Measurements from ENCODE around the gene ZNF816.
"Not testable (repeated sequence)": the region's sequence is repeated elsewhere in the genome, so short reads cannot be mapped to it uniquely, and the experiment has no call there.

Gene ZNF816

DNA sequence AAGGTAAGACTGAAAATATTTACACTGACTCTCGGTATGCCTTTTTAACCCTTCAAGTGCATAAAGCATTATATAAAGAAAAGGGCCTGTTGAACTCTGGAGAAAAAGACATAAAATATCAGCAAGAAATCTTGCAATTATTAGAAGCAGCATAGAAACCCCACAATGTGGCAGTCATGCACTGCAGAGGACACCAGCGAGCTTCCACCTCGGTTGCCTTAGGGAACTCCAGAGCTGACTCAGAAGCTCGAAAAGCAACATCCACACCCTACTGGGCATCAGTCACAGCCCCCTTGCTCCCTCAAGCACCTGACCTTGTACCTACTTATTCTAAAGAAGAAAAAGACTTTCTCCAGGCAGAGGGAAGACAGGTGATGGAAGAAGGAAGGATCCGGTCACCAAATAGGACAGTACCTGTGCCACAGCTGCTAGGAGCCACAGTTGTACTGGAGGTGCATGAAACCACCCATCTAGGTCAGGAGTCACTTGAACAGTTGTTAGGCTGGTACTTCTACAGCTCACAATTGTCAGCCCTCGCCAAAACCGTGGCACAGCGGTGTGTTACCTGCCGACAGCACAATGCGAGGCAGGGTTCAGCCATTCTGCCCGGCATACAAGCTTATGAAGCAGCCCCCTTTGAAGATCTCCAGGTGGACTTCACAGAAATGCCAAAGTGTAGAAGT, 2.9 kb downstream of the ZNF816 start:
- DNase-seq (ENCODE audit: low read depth): no peak

DNA sequence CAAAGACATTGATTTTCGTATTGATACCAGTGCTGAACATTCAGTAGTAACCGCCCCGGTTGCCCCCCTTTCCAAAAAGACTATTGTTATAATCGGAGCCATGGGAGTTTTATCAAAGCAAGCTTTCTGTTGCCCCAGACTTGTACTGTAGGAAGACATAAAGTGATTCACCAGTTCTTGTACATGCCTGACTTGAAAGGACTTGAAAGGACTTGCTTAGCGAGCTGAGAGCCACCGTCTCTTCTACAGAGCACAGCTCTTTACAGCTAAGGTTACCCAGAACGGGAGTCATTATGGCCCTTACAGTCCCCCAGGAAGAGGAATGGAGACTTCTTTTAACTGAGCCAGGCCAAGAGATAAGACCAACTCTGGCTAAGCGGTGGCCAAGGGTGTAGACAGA, 5.1 kb downstream of the ZNF816 start:
- DNase-seq (ENCODE audit: low read depth): no peak

DNA sequence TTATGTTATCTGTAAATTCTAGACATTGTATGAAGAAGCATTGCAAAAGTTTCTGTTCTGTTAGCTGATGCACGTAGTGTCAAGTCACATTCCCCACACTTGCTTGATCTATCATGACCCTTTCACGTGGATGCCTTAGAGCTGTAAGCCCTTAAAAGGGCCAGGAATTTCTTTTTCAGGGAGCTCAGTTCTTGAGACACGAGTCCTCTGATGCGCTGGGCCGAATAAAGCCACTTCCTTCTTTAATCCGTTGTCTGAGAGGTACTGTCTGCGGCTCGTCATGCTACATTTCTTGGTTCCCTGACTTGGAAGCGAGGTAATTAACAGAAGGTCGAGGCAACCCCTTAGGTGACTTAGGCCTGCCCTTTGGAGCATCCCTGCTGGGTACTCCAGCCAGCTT, 5.8 kb downstream of the ZNF816 start:
- no peak for DNase-seq (ENCODE audit: low read depth)

GRCh38 chr19:52949422-52949821, 13.3 kb downstream of the ZNF816 start:
- no peak for DNase-seq (ENCODE audit: low read depth)

GRCh38 chr19:52948025-52948770, 14.5 kb downstream of the ZNF816 start:
- no peak for DNase-seq (ENCODE audit: low read depth)

GRCh38 chr19:52946322-52947310, 16.1 kb downstream of the ZNF816 start:
- no peak for DNase-seq (ENCODE audit: low read depth)

- no peak for DNase-seq (ENCODE audit: low read depth)
Measured at GRCh38 chr19:52945652-52946321, 16.9 kb downstream of the ZNF816 start.

DNA sequence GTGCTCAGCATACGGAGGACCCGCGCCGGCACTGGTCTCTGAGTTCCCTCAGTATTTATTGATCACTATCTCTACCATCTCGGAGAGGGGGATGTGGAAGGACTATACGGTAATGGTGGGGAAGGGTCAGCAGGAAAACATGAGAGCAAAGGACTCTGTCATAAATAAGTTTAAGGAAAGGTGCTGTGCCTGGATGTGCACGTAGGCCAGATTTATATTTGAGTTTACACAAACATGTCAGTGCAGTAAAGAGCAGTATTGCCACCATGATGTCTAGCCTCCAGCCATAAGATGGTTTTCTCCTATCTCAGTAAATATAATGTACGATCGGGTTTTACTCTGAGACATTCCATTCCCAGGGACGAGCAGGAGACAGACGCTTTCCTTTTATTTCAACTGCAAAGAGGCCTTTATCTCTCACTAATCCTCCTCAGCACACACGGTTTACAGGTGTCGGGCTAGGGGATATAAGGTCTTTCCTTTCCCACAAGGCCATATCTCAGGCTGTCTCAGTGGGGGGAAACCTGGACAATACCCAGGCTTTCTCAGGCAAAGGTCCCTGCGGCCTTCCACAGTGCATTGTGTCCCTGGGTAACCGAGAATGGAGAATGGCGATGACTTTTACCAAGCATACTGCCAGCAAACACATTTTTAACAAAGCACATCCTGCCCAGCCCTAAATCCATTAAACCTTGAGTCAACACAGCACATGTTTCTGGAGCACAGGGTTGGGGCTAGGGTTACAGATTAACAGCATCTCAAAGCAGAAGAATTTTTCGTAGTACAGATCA, 17.8 kb downstream of the ZNF816 start:
- not testable (repeated sequence) for DNase-seq (ENCODE audit: low read depth)

GRCh38 chr19:52943884-52944643, 18.6 kb downstream of the ZNF816 start:
- no peak for DNase-seq (ENCODE audit: low read depth)

DNA sequence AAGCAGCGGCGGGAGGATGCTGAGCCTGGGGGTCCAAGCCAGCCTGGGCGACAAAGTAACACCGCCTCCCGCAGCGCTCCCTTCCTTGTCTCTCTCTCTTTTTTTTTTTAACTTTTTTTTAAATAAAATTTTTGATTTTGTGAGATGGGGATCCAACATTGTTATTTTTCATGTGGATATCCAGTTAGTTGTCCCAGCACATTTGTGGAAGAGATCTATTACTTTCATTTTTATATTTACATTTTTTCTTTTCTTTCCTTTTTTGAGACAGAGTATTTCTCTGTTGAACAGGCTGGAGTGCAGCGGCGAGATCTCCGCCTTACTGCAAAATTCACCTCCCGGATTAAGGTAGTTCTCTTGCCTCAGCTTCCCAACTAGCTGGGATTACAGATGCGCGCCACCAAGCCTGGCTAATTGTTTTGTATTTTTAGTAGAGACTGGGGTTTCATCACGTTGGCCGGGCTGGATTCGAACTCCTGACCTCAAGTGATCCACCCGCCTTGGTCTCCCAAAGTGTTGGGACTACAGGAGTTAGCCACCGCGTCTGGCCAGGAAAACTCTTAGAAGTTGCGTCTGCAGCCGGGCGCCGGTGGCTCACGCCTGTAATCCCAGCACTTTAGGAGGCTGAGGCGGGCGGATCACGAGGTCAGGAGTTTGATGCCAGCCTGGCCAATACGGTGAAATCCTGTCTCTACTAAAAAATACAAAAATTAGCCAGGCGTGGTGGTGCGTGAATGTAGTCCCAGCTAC, 19.4 kb downstream of the ZNF816 start:
- no peak for DNase-seq (ENCODE audit: low read depth)

DNA sequence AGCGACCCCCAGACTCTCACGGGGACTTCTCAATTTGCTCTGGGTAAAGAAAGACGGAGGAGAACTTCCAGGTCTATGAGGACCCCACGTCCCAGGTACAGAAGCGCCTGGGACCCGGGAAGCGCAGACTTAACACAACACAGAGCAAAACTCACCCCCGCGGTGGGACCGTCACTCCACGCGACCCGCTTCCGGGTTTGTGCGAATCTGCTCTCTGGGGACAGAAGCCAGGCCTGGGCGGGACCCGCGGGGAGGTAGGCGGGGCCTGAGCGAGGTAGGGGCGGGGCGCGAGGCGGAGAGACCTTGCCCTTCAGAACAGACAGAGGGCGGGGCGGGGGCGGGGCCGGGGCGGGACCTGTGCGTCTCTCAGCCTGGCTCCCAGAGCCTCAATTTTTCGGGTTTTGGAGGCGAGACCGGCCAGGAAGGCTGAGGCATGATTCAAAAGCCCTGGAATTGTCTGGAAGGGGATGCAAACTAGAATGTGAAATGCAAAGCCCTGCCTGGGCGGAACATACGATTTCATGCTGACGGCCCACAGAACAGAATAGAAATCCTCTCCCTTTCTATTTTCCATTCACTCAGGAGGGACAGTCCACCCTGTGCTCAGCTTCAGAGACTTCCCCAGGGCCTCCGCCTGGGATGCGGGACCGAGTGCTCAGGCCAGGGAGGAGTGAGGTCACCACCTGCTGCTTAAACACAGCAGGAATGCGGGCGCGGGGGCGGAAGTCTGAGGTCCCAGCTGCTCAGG, 20.1 kb downstream of the ZNF816 start:
- DNase-seq (ENCODE audit: low read depth): no peak

GRCh38 chr19:52941941-52942385, 20.7 kb downstream of the ZNF816 start:
- DNase-seq (ENCODE audit: low read depth): no peak

DNA sequence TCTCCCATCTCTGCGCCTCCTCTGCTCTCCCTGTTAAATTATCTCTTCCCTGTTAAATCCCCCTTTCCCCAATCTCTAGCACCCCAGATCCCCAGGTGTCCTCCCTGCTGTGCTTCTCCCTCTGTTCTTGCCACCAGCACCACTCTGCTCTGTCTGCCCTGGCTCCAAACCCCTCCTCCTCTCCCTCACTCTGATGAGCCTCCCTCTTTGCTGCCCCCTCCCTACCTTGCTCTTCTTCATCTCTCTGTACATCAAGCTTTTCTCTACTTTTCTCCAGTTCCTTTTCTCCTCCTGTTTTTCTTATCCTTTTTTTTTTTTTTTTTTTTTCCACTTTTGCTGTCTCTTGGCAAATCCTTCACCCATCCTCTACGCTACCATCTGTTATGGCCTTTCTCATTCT, 21.2 kb downstream of the ZNF816 start:
- DNase-seq (ENCODE audit: low read depth): not testable (repeated sequence)

- not testable (repeated sequence) for DNase-seq (ENCODE audit: low read depth)
Measured at GRCh38 chr19:52940905-52941304, 21.8 kb downstream of the ZNF816 start.

DNA sequence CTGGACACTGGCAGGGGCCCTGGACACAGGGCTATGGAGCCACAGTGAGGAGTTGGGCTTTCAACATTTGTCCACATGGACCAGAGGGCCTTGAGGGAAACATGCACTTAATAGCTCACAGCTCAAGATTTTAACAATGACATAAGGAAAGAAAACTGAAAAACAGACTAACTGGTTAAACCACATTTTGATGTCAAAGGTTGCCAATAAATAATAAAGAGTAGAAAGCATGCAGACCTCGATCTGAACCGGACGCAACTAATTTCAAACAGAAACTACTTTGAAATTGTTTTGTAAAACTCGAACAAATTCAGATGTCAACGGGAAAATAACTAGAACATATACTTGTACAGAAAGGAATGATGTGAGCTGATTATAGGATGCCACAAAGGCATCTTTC, 23.9 kb downstream of the ZNF816 start:
- no peak for DNase-seq (ENCODE audit: low read depth)

GRCh38 chr19:52936954-52937325, 25.7 kb downstream of the ZNF816 start:
- no peak for DNase-seq (ENCODE audit: low read depth)

- DNase-seq (ENCODE audit: low read depth): no peak
Measured at GRCh38 chr19:52936151-52936953, 26.3 kb downstream of the ZNF816 start.

DNA sequence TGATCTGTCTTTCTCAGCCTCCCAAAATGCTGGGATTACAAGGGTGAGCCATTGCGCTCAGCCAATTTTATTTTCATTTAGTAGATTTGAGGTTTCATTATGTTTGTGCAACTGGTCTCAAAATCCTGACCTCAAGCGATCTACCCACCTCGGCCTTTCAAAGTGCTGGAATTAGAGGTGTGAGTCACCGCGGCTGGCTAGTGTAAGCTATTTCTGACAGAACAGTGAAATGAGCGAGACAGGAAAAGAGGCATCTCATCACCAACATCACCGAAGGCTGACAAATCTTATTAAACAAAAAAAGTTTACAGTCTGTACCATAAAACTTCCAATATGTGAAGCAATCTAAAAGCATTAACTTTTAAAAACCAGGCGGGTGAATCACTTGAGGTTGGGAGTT, 27.2 kb downstream of the ZNF816 start:
- no peak for DNase-seq (ENCODE audit: low read depth)
